Spleen (tissue), 7 donors: Measurements from ENCODE around the gene HGD.

Experiments
- CTCF ChIP-seq, 11 experiments: fragments of 200-600 bp in 7 of 11; fragments of 450-650 bp in 4 of 11; sonication (generic) in 4 of 11; IDR thresholded peaks in 8 of 11; conservative IDR thresholded peaks in 3 of 11; 1 replicate in 7 of 11; 2 replicates in 4 of 11; pipeline versions ENCODE4 v1.4.0 to v1.8.0; 2016 to 2021; ENCODE audit warnings: antibody characterized with exemption in 11 of 11, inconsistent platforms in 4 of 11, mild to moderate bottlenecking in 1 of 11
- POLR2A ChIP-seq, 3 donors: fragments of 450-650 bp; IDR thresholded peaks; one replicate each; pipeline ENCODE4 v1.5.1; 2017; ENCODE audit warnings: antibody characterized with exemption in 3 of 3, mild to moderate bottlenecking in 1 of 3
- donor health status: DM: no; HTN: no; CAD: no; lungs with moderate emphysema.
- donor health status: DM: no; HTN: no; CAD: no.
- donor health status: DM: no; HTN: no; CAD: no.

- TF ChIP-seq CTCF (IDR thresholded peaks at IDR 0.05 in 8 of 11, conservative IDR thresholded peaks at IDR 0.05 in 3 of 11): no peak
- TF ChIP-seq POLR2A (IDR thresholded peaks at IDR 0.05): no peak
Observed at GRCh38 chr3:120646771-120647432, 35.1 kb downstream of the HGD start.
